ENCODE results near the gene GCNA.
"Not testable (repeated sequence)": the region's sequence is repeated elsewhere in the genome, so short reads cannot be mapped to it uniquely, and the experiment has no call there.

GCNA gene

GRCh38 chrX:71559773-71560172, 18.5 kb upstream of the GCNA start:
- DNase-seq (ENCODE audit: low read depth, low spot score), result not testable (repeated sequence)

GRCh38 chrX:71563921-71564320, 14.3 kb upstream of the GCNA start:
- no peak for DNase-seq (ENCODE audit: low read depth, low spot score)

GRCh38 chrX:71565474-71566041, 12.7 kb upstream of the GCNA start:
- no peak for DNase-seq (ENCODE audit: low read depth, low spot score)

GRCh38 chrX:71571390-71571789, 6.8 kb upstream of the GCNA start:
- not testable (repeated sequence) for DNase-seq (ENCODE audit: low read depth, low spot score)

GRCh38 chrX:71573590-71573989, 4.6 kb upstream of the GCNA start:
- no peak for DNase-seq (ENCODE audit: low read depth, low spot score)

- no peak for DNase-seq (ENCODE audit: low read depth, low spot score)
These were observed 555 bp upstream of the GCNA start for GRCh38 chrX:71577682-71578081.

GRCh38 chrX:71579136-71579989, 1.1 kb downstream of the GCNA start:
- DNase-seq (ENCODE audit: low read depth, low spot score), result no peak

- no peak for DNase-seq (ENCODE audit: low read depth, low spot score)
These were observed 1.7 kb downstream of the GCNA start for GRCh38 chrX:71579990-71580380.

GRCh38 chrX:71581210-71581609, 3.0 kb downstream of the GCNA start:
- DNase-seq (ENCODE audit: low read depth, low spot score), result no peak

GRCh38 chrX:71586929-71587328, 8.7 kb downstream of the GCNA start:
- DNase-seq (ENCODE audit: low read depth, low spot score), result no peak

- DNase-seq (ENCODE audit: low read depth, low spot score), result not testable (repeated sequence)
These were observed 15.0 kb downstream of the GCNA start for GRCh38 chrX:71593210-71593609.

GRCh38 chrX:71599965-71600364, 21.7 kb downstream of the GCNA start:
- DNase-seq (ENCODE audit: low read depth, low spot score), result no peak

GRCh38 chrX:71603618-71604017, 25.4 kb downstream of the GCNA start:
- no peak for DNase-seq (ENCODE audit: low read depth, low spot score)

- no peak for DNase-seq (ENCODE audit: low read depth, low spot score)
These were observed 25.9 kb downstream of the GCNA start for GRCh38 chrX:71604141-71604540.

- DNase-seq (ENCODE audit: low read depth, low spot score), result no peak
These were observed 26.7 kb downstream of the GCNA start for GRCh38 chrX:71604796-71605568.

GRCh38 chrX:71606536-71607216, 28.4 kb downstream of the GCNA start:
- no peak for DNase-seq (ENCODE audit: low read depth, low spot score)

- DNase-seq (ENCODE audit: low read depth, low spot score), result no peak
These were observed 29.3 kb downstream of the GCNA start for GRCh38 chrX:71607488-71607887.

GRCh38 chrX:71609095-71609750, 31.0 kb downstream of the GCNA start:
- no peak for DNase-seq (ENCODE audit: low read depth, low spot score)

GRCh38 chrX:71611736-71612135, 33.5 kb downstream of the GCNA start:
- not testable (repeated sequence) for DNase-seq (ENCODE audit: low read depth, low spot score)

GRCh38 chrX:71612256-71612655, 34.0 kb downstream of the GCNA start:
- DNase-seq (ENCODE audit: low read depth, low spot score), result no peak

- no peak for DNase-seq (ENCODE audit: low read depth, low spot score)
These were observed 36.8 kb downstream of the GCNA start for GRCh38 chrX:71615056-71615455.

All from brain pericyte (primary cell).